ENCODE data around the gene PSMC3IP.

DNA sequence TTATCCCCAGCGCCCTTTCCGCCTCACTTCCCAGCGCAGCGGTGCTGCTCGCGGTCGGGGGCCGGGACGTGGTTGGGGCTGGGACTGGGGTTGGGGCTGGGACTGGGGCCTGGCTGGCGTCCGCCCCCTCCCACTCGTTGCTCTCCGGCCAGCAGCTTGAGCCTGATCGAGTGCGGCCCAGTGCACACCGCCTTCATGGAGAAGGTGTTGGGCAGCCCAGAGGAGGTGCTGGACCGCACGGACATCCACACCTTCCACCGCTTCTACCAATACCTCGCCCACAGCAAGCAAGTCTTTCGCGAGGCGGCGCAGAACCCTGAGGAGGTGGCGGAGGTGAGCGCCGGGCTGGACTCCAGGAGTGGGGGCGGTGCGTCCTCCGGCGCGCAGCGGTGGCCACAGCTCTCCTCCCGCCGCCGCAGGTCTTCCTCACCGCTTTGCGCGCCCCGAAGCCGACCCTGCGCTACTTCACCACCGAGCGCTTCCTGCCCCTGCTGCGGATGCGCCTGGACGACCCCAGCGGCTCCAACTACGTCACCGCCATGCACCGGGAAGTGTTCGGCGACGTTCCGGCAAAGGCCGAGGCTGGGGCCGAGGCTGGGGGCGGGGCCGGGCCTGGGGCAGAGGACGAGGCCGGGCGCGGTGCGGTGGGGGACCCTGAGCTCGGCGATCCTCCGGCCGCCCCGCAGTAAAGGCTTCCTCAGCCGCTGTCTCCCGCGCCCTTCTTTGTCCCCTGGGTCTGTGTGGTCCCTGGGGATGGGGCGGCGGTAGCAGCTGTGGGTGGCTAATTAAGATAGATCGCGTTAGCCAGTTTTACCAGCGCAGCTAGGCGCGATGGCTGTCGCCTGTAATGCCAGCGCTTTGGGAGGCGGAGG, 23.0 kb downstream of the PSMC3IP start:
- TF ChIP-seq POLR2A (IDR thresholded peaks at IDR 0.05) (peak; percentile 84 to 85), POLR2AphosphoS5 (IDR thresholded peaks at IDR 0.05) (peak; percentile 91)
- TF ChIP-seq, protein P1, sequence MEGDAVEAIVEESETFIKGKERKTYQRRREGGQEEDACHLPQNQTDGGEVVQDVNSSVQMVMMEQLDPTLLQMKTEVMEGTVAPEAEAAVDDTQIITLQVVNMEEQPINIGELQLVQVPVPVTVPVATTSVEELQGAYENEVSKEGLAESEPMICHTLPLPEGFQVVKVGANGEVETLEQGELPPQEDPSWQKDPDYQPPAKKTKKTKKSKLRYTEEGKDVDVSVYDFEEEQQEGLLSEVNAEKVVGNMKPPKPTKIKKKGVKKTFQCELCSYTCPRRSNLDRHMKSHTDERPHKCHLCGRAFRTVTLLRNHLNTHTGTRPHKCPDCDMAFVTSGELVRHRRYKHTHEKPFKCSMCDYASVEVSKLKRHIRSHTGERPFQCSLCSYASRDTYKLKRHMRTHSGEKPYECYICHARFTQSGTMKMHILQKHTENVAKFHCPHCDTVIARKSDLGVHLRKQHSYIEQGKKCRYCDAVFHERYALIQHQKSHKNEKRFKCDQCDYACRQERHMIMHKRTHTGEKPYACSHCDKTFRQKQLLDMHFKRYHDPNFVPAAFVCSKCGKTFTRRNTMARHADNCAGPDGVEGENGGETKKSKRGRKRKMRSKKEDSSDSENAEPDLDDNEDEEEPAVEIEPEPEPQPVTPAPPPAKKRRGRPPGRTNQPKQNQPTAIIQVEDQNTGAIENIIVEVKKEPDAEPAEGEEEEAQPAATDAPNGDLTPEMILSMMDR (IDR thresholded peaks at IDR 0.05) = peak in 3 of 4 experiments; percentile 12 to 24 (median 19)

Data from gastroesophageal sphincter (tissue), 3 donors.